Osteoblast (primary cell): ENCODE data around the gene GALNT2. TPM values are rescaled to one million over a fixed set of nuclear protein-coding genes. Genes with fewer than 3 reads are reported as not detected.

Experiments used
- DNase-seq: peaks from one replicate; pipeline ENCODE4 v3.0.0; 2011; ENCODE audit warnings: low spot score, mixed read lengths; ENCODE audit not compliant: insufficient read length; ENCODE audit errors: missing footprints
- H2AFZ ChIP-seq: 2 replicates; pipeline ENCODE4 v1.6.0; 2011; ENCODE audit warnings: mild to moderate bottlenecking, low read length
- H3K27ac ChIP-seq: 2 replicates; pipeline ENCODE4 v1.5.1; 2011; ENCODE audit warnings: mild to moderate bottlenecking, low read depth, low read length, moderate library complexity
- H3K27me3 ChIP-seq: 2 replicates; pipeline ENCODE4 v1.6.0; 2012; ENCODE audit warnings: mild to moderate bottlenecking, control low read depth, inconsistent platforms, low read length, moderate library complexity; ENCODE audit not compliant: insufficient read depth
- H3K36me3 ChIP-seq: 2 replicates; pipeline ENCODE4 v1.5.1; 2011; ENCODE audit warnings: mild to moderate bottlenecking, low read length, control low read depth, moderate library complexity; ENCODE audit not compliant: insufficient read depth
- H3K4me1 ChIP-seq: 2 replicates; pipeline ENCODE4 v1.5.1; 2011; ENCODE audit warnings: mild to moderate bottlenecking, low read length, control low read depth, moderate library complexity; ENCODE audit not compliant: insufficient read depth
- H3K4me2 ChIP-seq: 2 replicates; pipeline ENCODE4 v1.6.0; 2011; ENCODE audit warnings: mild to moderate bottlenecking, low read length; ENCODE audit not compliant: insufficient read depth
- H3K4me3 ChIP-seq: fragments of 200-600 bp; sonication (generic); 3 replicates; pipeline ENCODE4 v1.5.1; 2012; ENCODE audit warnings: mild to moderate bottlenecking, low read length, inconsistent platforms; ENCODE audit not compliant: insufficient read depth
- H3K79me2 ChIP-seq: 2 replicates; pipeline ENCODE4 v1.6.0; 2012; ENCODE audit warnings: mild to moderate bottlenecking, low read length, control low read depth, inconsistent platforms; ENCODE audit not compliant: insufficient read depth
- H3K9me3 ChIP-seq: 2 replicates; pipeline ENCODE4 v1.5.1; 2011; ENCODE audit warnings: low read depth, low read length, control low read depth
- H4K20me1 ChIP-seq: 2 replicates; pipeline ENCODE4 v1.6.0; 2012; ENCODE audit warnings: mild to moderate bottlenecking, low read length, control low read depth; ENCODE audit not compliant: insufficient read depth
- total RNA-seq: library from RNA; depleted of rRNA; stranded (reverse); fragments of >200 nt; gene quantifications from 2 replicates; pipeline ENCODE4 v1.2.3, GENCODE V29; 2012
- TF ChIP-seq, protein P1 (sequence below): IDR thresholded peaks from 2 replicates; pipeline ENCODE4 v1.5.1; 2011; ENCODE audit warnings: mild to moderate bottlenecking, low read depth, low read length, moderate library complexity; ENCODE audit errors: extremely low read depth

The GALNT2 gene
- total RNA-seq, 1 donor: 83.2 TPM

DNA sequence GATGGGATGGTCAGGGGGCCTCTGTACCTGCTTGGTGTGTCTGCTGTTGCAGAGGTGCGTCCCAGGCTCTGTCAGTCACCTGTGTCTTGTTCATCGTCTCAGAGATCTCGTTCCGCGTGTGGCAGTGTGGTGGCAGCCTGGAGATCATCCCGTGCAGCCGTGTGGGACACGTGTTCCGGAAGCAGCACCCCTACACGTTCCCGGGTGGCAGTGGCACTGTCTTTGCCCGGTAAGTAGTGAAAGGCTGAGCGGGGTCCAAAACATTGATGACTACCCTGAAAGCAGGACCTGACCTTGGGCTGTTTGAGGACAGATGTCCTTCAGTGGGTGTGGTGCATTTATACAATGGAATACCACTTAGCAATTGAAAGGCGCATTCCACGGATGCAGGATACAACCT is 188.1 kb downstream of the GALNT2 start:
- no peak overlapping the region for H3K4me2 ChIP-seq
- peaks cover 19% of the 10 kb centered on the region for H4K20me1 ChIP-seq
- TF ChIP-seq, protein P1, sequence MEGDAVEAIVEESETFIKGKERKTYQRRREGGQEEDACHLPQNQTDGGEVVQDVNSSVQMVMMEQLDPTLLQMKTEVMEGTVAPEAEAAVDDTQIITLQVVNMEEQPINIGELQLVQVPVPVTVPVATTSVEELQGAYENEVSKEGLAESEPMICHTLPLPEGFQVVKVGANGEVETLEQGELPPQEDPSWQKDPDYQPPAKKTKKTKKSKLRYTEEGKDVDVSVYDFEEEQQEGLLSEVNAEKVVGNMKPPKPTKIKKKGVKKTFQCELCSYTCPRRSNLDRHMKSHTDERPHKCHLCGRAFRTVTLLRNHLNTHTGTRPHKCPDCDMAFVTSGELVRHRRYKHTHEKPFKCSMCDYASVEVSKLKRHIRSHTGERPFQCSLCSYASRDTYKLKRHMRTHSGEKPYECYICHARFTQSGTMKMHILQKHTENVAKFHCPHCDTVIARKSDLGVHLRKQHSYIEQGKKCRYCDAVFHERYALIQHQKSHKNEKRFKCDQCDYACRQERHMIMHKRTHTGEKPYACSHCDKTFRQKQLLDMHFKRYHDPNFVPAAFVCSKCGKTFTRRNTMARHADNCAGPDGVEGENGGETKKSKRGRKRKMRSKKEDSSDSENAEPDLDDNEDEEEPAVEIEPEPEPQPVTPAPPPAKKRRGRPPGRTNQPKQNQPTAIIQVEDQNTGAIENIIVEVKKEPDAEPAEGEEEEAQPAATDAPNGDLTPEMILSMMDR: no peak
- H3K4me3 ChIP-seq: no peak overlapping the region
- DNase-seq: no peak
- H3K9me3 ChIP-seq: no peaks in the 10 kb centered on the region
- no peaks in the 10 kb centered on the region for H3K27me3 ChIP-seq
- peaks cover 60% of the 10 kb centered on the region for H3K36me3 ChIP-seq
- no peak overlapping the region for H2AFZ ChIP-seq
- H3K27ac ChIP-seq: no peak overlapping the region
- H3K4me1 ChIP-seq: no peaks in the 10 kb centered on the region
- H3K79me2 ChIP-seq: peaks cover 6% of the 10 kb centered on the region

DNA sequence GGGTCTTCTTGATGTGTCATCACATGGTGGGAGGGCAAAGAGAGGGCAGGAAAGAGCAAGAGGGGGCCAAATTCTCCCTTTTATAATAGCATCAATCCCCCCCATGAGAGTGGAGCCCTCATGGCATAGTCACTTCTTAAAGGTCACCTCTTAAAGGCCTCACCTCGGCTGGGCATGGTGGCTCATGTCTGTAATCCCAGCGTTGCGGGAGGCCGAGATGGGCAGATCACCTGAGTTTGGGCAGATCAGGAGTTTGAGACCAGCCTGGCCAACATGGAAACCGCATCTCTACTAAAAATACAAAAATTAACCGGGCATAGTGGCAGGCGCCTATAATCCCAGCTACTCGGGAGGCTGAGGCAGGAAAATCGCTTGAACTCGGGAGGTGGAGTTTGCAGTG is 189.0 kb downstream of the GALNT2 start:
- Histone ChIP-seq H3K4me1 (no peaks in the 10 kb centered on the region), H4K20me1 (peaks cover 16% of the 10 kb centered on the region), H3K4me2 (no peak overlapping the region), H3K27me3 (no peaks in the 10 kb centered on the region), H2AFZ (no peak overlapping the region), H3K4me3 (no peak overlapping the region), H3K27ac (no peak overlapping the region), H3K79me2 (peaks cover 6% of the 10 kb centered on the region), H3K9me3 (no peaks in the 10 kb centered on the region), H3K36me3 (peaks cover 52% of the 10 kb centered on the region)
- TF ChIP-seq, protein P1: no peak
- no peak for DNase-seq

DNA sequence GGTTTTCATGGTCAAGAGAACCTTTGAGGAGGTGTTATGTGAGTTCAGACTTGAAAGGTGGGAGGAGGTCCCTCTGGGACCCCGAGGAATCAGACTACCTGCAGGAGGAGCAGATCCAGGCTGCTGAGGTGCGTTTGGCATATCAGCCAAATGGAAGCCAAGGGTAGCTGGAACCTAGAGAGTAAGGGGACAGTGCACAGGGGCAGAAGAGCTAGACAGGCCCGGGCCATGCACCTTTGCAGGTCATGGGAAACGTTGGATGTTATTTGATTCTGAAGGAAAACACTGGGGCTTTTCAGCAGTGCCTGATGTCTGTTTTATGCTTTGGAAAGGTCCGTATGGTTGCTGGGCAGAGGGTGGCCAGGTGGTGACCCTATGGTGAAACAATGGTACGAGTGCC is 189.9 kb downstream of the GALNT2 start:
- Histone ChIP-seq H4K20me1 (peaks cover 16% of the 10 kb centered on the region), H3K9me3 (no peaks in the 10 kb centered on the region), H3K4me1 (no peaks in the 10 kb centered on the region), H3K79me2 (peaks cover 5% of the 10 kb centered on the region), H2AFZ (no peak overlapping the region), H3K4me3 (no peak overlapping the region), H3K27ac (no peak overlapping the region), H3K36me3 (peaks cover 49% of the 10 kb centered on the region), H3K4me2 (no peak overlapping the region), H3K27me3 (no peaks in the 10 kb centered on the region)
- TF ChIP-seq, protein P1: no peak
- DNase-seq: no peak

DNA sequence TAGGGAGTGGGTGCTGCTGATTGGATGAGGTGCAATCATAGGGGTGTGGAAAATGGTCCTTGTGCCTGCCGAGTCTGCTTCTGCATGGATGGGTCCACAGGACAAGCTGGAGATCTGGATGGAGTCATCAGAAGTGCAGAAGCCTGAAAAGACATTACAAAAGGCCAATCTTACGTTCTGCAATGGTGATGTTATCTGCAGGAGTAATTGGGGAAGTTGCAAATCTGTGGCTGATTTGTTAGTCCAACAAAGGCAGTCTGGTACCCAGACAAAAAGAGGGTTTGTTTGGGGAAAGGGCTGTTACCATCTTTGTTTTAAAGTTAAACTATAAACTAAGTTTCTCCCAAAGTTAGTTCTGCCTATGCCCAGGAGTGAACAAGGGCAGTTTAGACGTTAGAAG is 192.6 kb downstream of the GALNT2 start:
- TF ChIP-seq, protein P1: no peak
- Histone ChIP-seq H3K79me2 (no peaks in the 10 kb centered on the region), H4K20me1 (peaks cover 6% of the 10 kb centered on the region), H3K27ac (no peak overlapping the region), H3K4me1 (no peaks in the 10 kb centered on the region), H3K4me2 (no peak overlapping the region), H3K36me3 (peaks cover 54% of the 10 kb centered on the region), H2AFZ (no peak overlapping the region), H3K9me3 (no peaks in the 10 kb centered on the region), H3K27me3 (no peaks in the 10 kb centered on the region), H3K4me3 (no peak overlapping the region)
- no peak for DNase-seq
